Esophagus muscularis mucosa (tissue), 4 donors: ENCODE measurements around the gene POP5. TPM values are rescaled to one million over a fixed set of nuclear protein-coding genes. Genes with fewer than 3 reads are reported as not detected.

Experiments
- DNase-seq: peaks from one replicate; pipeline ENCODE4 v3.0.0-alpha.2; 2017; ENCODE audit errors: extremely low spot score
- H3K27ac ChIP-seq, 4 donors: fragments of 200-600 bp; sonication (generic); replicated peaks in 1 of 4; 1 replicate in 3 of 4; 2 replicates in 1 of 4; pipeline ENCODE4 v1.5.1; 2016 to 2019; ENCODE audit warnings: mild to moderate bottlenecking in 1 of 4
- H3K27me3 ChIP-seq, 4 donors: fragments of 200-600 bp; sonication (generic); one replicate each; pipeline versions ENCODE4 v1.5.1 to v1.6.0; 2016 to 2019
- H3K36me3 ChIP-seq, 4 donors: fragments of 200-600 bp; sonication (generic); one replicate each; pipeline ENCODE4 v1.5.1; 2016 to 2019
- H3K4me1 ChIP-seq, 4 donors: fragments of 200-600 bp; sonication (generic); one replicate each; pipeline ENCODE4 v1.5.1; 2016 to 2019
- H3K4me3 ChIP-seq, 4 donors: fragments of 200-600 bp; sonication (generic); 1 replicate in 2 of 4; 2 replicates in 2 of 4; pipeline ENCODE4 v1.5.1; 2016 to 2019; ENCODE audit warnings: mild to moderate bottlenecking in 4 of 4, moderate library complexity in 1 of 4
- H3K9me3 ChIP-seq, 4 donors: fragments of 200-600 bp; sonication (generic); 1 replicate in 3 of 4; 2 replicates in 1 of 4; pipeline ENCODE4 v1.5.1; 2016 to 2019
- POLR2A ChIP-seq: fragments of 450-650 bp; IDR thresholded peaks from one replicate; pipeline ENCODE4 v1.6.1; 2017; ENCODE audit warnings: antibody characterized with exemption, moderate library complexity, mild to moderate bottlenecking, low read depth
- POLR2AphosphoS5 ChIP-seq, 2 donors: sonication (generic); formaldehyde crosslinking; IDR thresholded peaks; one replicate each; pipeline ENCODE4 v1.6.1; 2017; ENCODE audit warnings: antibody characterized with exemption in 2 of 2
- WGBS: methylation state at CpG from one replicate; pipeline ENCODE4 v1.1.5; 2018; 5-methylcytosine and 5-hydroxymethylcytosine counted together
- intact Hi-C: fragments of 100-400 bp; cut with DNase I; formaldehyde crosslinking; loops from one replicate; pipeline ENCODE4 v1.15.1; 2023
- total RNA-seq, 4 donors: library from RNA; depleted of rRNA; stranded (reverse); fragments of >200 nt; gene quantifications; one replicate each; pipeline versions ENCODE4 v1.1.0 to v1.2.1, GENCODE V29; 2016
- TF ChIP-seq, protein P1 (sequence below), 3 experiments: fragments of 200-600 bp in 2 of 3; fragments of 450-650 bp in 1 of 3; sonication (generic) in 2 of 3; IDR thresholded peaks; one replicate each; pipeline ENCODE4 v1.5.1; 2017 to 2019; ENCODE audit warnings: antibody characterized with exemption in 3 of 3, mild to moderate bottlenecking in 2 of 3, moderate library complexity in 1 of 3

POP5 gene
- total RNA-seq, 4 donors from 2014 or later, result 20.7 to 36.1 (median 23.1) TPM

DNA sequence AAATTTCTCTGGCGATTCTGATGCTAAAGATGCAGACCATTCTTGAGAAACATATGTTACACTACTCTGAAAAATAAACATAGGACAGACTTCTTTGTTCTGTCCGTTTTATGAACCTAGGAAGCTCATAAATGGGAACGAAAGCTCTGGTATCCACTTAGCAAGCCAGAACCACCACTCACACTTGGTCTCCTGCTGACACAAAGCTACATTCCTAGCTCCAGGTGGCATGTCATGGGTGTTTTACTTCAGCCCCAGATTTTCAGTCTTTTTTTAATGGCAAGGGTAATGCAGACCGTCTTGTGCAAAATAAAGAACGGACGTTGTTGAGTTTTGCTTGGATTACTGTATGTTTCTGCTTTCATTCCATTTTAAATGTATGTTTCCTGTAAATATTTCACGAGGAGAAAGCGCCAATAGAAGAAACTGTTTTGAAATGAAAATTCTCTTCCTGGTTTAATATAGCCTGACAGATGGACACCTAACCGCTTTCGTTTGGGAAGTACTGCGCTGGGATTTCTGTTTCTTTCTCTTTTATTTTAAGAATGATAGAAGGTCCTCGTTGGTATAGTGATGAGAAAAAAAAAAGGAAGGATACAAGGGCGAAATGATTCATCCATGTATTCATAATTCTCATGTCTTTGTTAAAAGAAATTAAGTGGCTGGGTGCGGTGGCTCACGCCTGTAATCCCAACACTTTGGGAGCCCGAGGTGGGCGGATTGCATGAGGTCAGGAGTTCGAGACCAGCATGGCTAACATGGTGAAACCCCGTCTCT, 51.4 kb downstream of the POP5 start:
- Histone ChIP-seq H3K4me1 (peaks cover 0 to 23% (median 20%) of the 10 kb centered on the region in 4 donors), H3K27ac (peak overlapping the region; percentile 90 to 95 (median 94)), H3K4me3 (peak overlapping the region; percentile 69 to 94 (median 80)), H3K27me3 (no peaks in the 10 kb centered on the region), H3K36me3 (peaks cover 0 to 6% (median 0%) of the 10 kb centered on the region in 4 donors), H3K9me3 (no peaks in the 10 kb centered on the region)
- DNase-seq, result no peak
- intact Hi-C loops, result loop anchor here (2.0 kb wide), 1 partner anchor 33 kb away; the partner anchor contains the start of gene DYNLL1
- WGBS, result 33% methylated on average over 19 of the region's 19 CpGs
- TF ChIP-seq POLR2AphosphoS5 (IDR thresholded peaks at IDR 0.05) (peak in 1 of 2 donors; percentile 29), POLR2A (no peak)
- TF ChIP-seq, protein P1, sequence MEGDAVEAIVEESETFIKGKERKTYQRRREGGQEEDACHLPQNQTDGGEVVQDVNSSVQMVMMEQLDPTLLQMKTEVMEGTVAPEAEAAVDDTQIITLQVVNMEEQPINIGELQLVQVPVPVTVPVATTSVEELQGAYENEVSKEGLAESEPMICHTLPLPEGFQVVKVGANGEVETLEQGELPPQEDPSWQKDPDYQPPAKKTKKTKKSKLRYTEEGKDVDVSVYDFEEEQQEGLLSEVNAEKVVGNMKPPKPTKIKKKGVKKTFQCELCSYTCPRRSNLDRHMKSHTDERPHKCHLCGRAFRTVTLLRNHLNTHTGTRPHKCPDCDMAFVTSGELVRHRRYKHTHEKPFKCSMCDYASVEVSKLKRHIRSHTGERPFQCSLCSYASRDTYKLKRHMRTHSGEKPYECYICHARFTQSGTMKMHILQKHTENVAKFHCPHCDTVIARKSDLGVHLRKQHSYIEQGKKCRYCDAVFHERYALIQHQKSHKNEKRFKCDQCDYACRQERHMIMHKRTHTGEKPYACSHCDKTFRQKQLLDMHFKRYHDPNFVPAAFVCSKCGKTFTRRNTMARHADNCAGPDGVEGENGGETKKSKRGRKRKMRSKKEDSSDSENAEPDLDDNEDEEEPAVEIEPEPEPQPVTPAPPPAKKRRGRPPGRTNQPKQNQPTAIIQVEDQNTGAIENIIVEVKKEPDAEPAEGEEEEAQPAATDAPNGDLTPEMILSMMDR (IDR thresholded peaks at IDR 0.05), result peak in 2 of 3 experiments; percentile 16 to 18

DNA sequence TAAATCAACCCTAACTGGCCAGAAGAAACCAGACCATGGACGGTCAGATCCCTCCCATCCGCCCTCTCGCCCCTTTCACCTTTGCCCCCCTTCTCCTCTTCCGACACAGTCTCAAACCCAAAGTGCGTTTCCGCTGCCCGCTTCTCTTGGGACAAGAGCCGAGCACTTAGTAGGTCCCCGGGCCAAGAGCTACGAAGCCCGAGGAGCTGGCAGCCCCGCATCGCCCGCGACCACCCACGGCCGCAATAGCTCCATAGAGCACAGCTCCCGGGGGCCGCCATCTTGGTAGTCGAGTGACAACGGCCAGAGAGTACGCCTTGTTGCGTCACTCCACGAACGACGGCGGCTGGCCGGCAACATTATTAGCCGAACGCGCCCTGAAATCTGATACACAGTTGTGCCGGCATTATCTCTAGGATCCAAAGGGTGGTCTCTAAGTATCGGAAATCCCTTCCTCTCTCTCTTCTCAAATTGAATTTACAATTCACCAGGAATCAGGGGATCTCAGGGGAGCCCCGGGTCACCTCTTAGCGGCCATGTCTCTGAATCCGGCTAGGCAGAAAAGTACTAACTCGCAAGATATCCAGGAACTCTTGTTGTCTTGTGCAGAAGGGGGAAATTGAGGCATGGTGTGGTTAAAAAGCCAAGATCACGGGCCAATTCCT, 52.2 kb downstream of the POP5 start, which contains the start of gene COQ5:
COQ5 (minus strand) TSS at position 298 of the 665 bp plus-strand sequence; CDS start at position 281, 17 bp downstream.
- DNase-seq, result peak; percentile 97
- intact Hi-C loops, result loop anchor here (2.0 kb wide), 1 partner anchor 32 kb away; the partner anchor contains the start of gene DYNLL1
- Histone ChIP-seq H3K27ac (peak within 1 kb of the TSS; percentile 90 to 95 (median 94)), H3K27me3 (no peaks in the 10 kb centered on the region), H3K4me1 (peaks cover 0 to 23% (median 20%) of the 10 kb centered on the region in 4 donors), H3K36me3 (peaks cover 0 to 13% (median 0%) of the 10 kb centered on the region in 4 donors), H3K4me3 (peak within 1 kb of the TSS; percentile 69 to 94 (median 80)), H3K9me3 (no peaks in the 10 kb centered on the region)
- TF ChIP-seq POLR2A (no peak), POLR2AphosphoS5 (IDR thresholded peaks at IDR 0.05) (peak; percentile 82 to 91)
- under 1% methylated on average over 21 of the region's 38 CpGs for WGBS

Other genes with a start within 250 kb of the POP5 start
- under 1 TPM in 3 of 4 donors, not detected in 1; 0.11 to 0.19 (median 0.17) TPM for gene MSI1, start 212.2 kb downstream of the POP5 start, total RNA-seq
- 100 to 1,000 TPM; 499 to 689 (median 548) TPM for gene COX6A1, start 143.3 kb downstream of the POP5 start, total RNA-seq
- gene TRIAP1, start 135.0 kb downstream of the POP5 start, total RNA-seq, result 10 to 100 TPM in 3 of 4 donors, 1 to 10 TPM in 1; 9.8 to 17.7 (median 10.7) TPM
- gene GATC, start 135.0 kb downstream of the POP5 start, total RNA-seq, result 10 to 100 TPM; 18.5 to 24.0 (median 20.2) TPM
- 10 to 100 TPM; 52.7 to 60.2 (median 54.7) TPM for gene SRSF9, start 111.7 kb downstream of the POP5 start, total RNA-seq
- 100 to 1,000 TPM; 229 to 289 (median 269) TPM for gene DYNLL1, start 85.3 kb downstream of the POP5 start, total RNA-seq
- 10 to 100 TPM; 12.1 to 25.3 (median 21.4) TPM for gene COQ5, start 52.2 kb downstream of the POP5 start, total RNA-seq
- 100 to 1,000 TPM; 160 to 296 (median 175) TPM for gene RNF10, start 47.0 kb downstream of the POP5 start, total RNA-seq
- gene CABP1, start 59.2 kb upstream of the POP5 start, total RNA-seq, result 1 to 10 TPM in 3 of 4 donors, not detected in 1; 1.8 to 2.5 (median 2.5) TPM
- 10 to 100 TPM; 37.8 to 55.5 (median 46.3) TPM for gene MLEC, start 105.7 kb upstream of the POP5 start, total RNA-seq
- gene UNC119B, start 129.1 kb upstream of the POP5 start, total RNA-seq, result 10 to 100 TPM; 20.0 to 30.8 (median 28.5) TPM
- gene ACADS, start 144.4 kb upstream of the POP5 start, total RNA-seq, result 10 to 100 TPM; 31.6 to 64.2 (median 46.0) TPM